GF-D8 (cell line): ENCODE data around the gene PPFIBP1.
A peak's percentile ranks its signal among the peaks of the same experiment; 100 is the strongest.
"Not testable (repeated sequence)": the region's sequence is repeated elsewhere in the genome, so short reads cannot be mapped to it uniquely, and the experiment has no call there.

Source experiments
- DNase-seq: peaks from one replicate; lab custom pipeline; 2025; lab: John Stamatoyannopoulos, UW

PPFIBP1 gene

GRCh38 chr12:27627853-27628469 is 104.0 kb downstream of the PPFIBP1 start:
- not testable (repeated sequence) for DNase-seq

- not testable (repeated sequence) for DNase-seq
These were observed 106.2 kb downstream of the PPFIBP1 start for GRCh38 chr12:27630219-27630618.

GRCh38 chr12:27631365-27631764 is 107.4 kb downstream of the PPFIBP1 start:
- no peak for DNase-seq

- DNase-seq, result no peak
These were observed 107.9 kb downstream of the PPFIBP1 start for GRCh38 chr12:27631813-27632491.

- no peak for DNase-seq
These were observed 111.5 kb downstream of the PPFIBP1 start for GRCh38 chr12:27635349-27635972.

GRCh38 chr12:27636569-27636968 is 112.6 kb downstream of the PPFIBP1 start:
- DNase-seq, result not testable (repeated sequence)

- DNase-seq, result no peak
These were observed 113.5 kb downstream of the PPFIBP1 start for GRCh38 chr12:27637524-27637923.

GRCh38 chr12:27639265-27639664 is 115.3 kb downstream of the PPFIBP1 start:
- DNase-seq, result no peak

GRCh38 chr12:27640566-27641200 is 116.7 kb downstream of the PPFIBP1 start:
- not testable (repeated sequence) for DNase-seq

- DNase-seq, result not testable (repeated sequence)
These were observed 118.4 kb downstream of the PPFIBP1 start for GRCh38 chr12:27642361-27642760.

- not testable (repeated sequence) for DNase-seq
These were observed 118.9 kb downstream of the PPFIBP1 start for GRCh38 chr12:27642892-27643291.

GRCh38 chr12:27644158-27644845 is 120.3 kb downstream of the PPFIBP1 start:
- no peak for DNase-seq

- no peak for DNase-seq
These were observed 121.7 kb downstream of the PPFIBP1 start for GRCh38 chr12:27645671-27646070.

- no peak for DNase-seq
These were observed 122.1 kb downstream of the PPFIBP1 start for GRCh38 chr12:27646149-27646548.

- no peak for DNase-seq
These were observed 126.0 kb downstream of the PPFIBP1 start for GRCh38 chr12:27650011-27650410.

- no peak for DNase-seq
These were observed 127.2 kb downstream of the PPFIBP1 start for GRCh38 chr12:27651201-27651600.

- DNase-seq, result peak; percentile 9
These were observed 128.3 kb downstream of the PPFIBP1 start for GRCh38 chr12:27652174-27652763.

- DNase-seq, result no peak
These were observed 129.7 kb downstream of the PPFIBP1 start for GRCh38 chr12:27653661-27654060.

GRCh38 chr12:27655476-27655875 is 131.5 kb downstream of the PPFIBP1 start:
- not testable (repeated sequence) for DNase-seq

GRCh38 chr12:27657296-27657695 is 133.3 kb downstream of the PPFIBP1 start:
- DNase-seq, result no peak

GRCh38 chr12:27665704-27666103 is 141.7 kb downstream of the PPFIBP1 start:
- no peak for DNase-seq

- DNase-seq, result no peak
These were observed 142.5 kb downstream of the PPFIBP1 start for GRCh38 chr12:27666510-27666909.
